ENCODE data around the gene MED19. TPM values are rescaled to one million over a fixed set of nuclear protein-coding genes. Genes with fewer than 3 reads are reported as not detected.

The MED19 gene
- total and polyA plus RNA-seq, 2 donors (not counting 1 experiment from before 2014, with no cell fraction given), result 9.3 to 15.0 TPM

DNA sequence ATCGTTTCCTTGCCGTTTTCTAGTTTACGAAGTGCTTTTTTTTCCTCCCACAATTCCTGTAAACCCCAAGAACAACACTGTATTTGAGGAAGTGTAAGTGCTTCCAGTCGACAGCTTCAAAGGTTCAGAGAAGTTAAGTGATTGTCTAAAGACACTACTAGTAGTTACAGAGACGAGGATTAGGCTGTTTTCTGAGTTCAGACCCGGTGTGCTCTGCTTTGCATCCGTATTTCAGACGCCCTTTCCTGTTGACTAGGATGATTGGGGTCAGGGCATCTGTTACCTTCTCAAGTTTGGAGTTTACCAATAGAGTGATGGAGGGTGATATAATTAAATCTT is 54.0 kb downstream of the MED19 start:
- intact Hi-C loops (cut with micrococcal nuclease), result no loop called here
- Histone ChIP-seq H3K36me3 (replicated peaks in 1 of 2; ENCODE audit: control extremely low read depth in 1 of 2, control insufficient read depth in 1 of 2, extremely low read depth in 1 of 2, insufficient read depth in 2 of 2, low read length in 1 of 2) (peaks cover 5 to 35% of the 10 kb centered on the region in 2 experiments), H3K9me3 (ENCODE audit: control extremely low read depth in 1 of 3, control insufficient read depth in 2 of 3, insufficient read depth in 1 of 3, low read length in 2 of 3) (no peaks in the 10 kb centered on the region), H3K4me1 (ENCODE audit: control insufficient read depth in 2 of 2, insufficient read depth in 2 of 2, low read length in 2 of 2) (peaks cover 8 to 16% of the 10 kb centered on the region in 2 donors), H4K20me1 (ENCODE audit: control insufficient read depth, insufficient read depth, low read length, poor library complexity, severe bottlenecking) (peaks cover 8% of the 10 kb centered on the region), H3K4me3 (ENCODE audit: control extremely low read depth in 1 of 5, extremely low read depth in 1 of 5, insufficient read depth in 1 of 5, low read depth in 2 of 5, low read length in 4 of 5) (peak overlapping the region; percentile 68 to 95 (median 92)), H3K27me3 (replicated peaks in 1 of 4; ENCODE audit: control extremely low read depth in 1 of 4, control insufficient read depth in 3 of 4, insufficient read depth in 4 of 4, low read length in 3 of 4) (no peaks in the 10 kb centered on the region), H3K79me2 (ENCODE audit: control insufficient read depth, insufficient read depth, low read length) (peaks cover 39% of the 10 kb centered on the region), H3K9ac (ENCODE audit: low read length) (peak overlapping the region; percentile 86), H3K27ac (ENCODE audit: low read length in 2 of 2) (peak overlapping the region; percentile 77 to 92), H2AFZ (ENCODE audit: insufficient read depth, low read depth, low read length, poor library complexity, severe bottlenecking) (peak overlapping the region; percentile 87), H3K4me2 (replicated peaks; ENCODE audit: low read depth, low read length, poor library complexity, severe bottlenecking) (peak overlapping the region; percentile 80)
- 0% methylated on average over 4 of the region's 8 CpGs for WGBS (ENCODE audit: insufficient coverage)
- Mint-ChIP-seq H3K9me3 (ENCODE audit: insufficient read depth) (no peaks in the 10 kb centered on the region), H3K27ac (peak overlapping the region; percentile 94), H3K4me3 (peak overlapping the region; percentile 94), H3K27me3 (no peaks in the 10 kb centered on the region), H3K4me1 (peaks cover 31% of the 10 kb centered on the region)
- POLR2A ChIA-PET, result interaction anchor here (0.6 to 2.6 kb wide), 2 partner anchors 9 to 334 kb away, joined by 3 to 22 read pairs; partner anchors contain the start of gene ZDHHC5
- CTCF ChIA-PET, result interaction anchor here (0.6 to 1.5 kb wide), 6 partner anchors 9 to 174 kb away, joined by 3 to 6 read pairs (median 4); partner anchors contain the start of gene UBE2L6
- TF ChIP-seq EZH2 (IDR thresholded peaks at IDR 0.05; ENCODE audit: borderline replicate concordance, insufficient read depth, low read depth, low read length, poor library complexity, severe bottlenecking) (no peak), CTCF (IDR thresholded peaks at IDR 0.05) (no peak)
- ATAC-seq (ENCODE audit: low read depth) (no peak), DNase-seq (no peak)

Measured in B cell (primary cell).